ENCODE results near the gene FGF22.

Gene FGF22

DNA sequence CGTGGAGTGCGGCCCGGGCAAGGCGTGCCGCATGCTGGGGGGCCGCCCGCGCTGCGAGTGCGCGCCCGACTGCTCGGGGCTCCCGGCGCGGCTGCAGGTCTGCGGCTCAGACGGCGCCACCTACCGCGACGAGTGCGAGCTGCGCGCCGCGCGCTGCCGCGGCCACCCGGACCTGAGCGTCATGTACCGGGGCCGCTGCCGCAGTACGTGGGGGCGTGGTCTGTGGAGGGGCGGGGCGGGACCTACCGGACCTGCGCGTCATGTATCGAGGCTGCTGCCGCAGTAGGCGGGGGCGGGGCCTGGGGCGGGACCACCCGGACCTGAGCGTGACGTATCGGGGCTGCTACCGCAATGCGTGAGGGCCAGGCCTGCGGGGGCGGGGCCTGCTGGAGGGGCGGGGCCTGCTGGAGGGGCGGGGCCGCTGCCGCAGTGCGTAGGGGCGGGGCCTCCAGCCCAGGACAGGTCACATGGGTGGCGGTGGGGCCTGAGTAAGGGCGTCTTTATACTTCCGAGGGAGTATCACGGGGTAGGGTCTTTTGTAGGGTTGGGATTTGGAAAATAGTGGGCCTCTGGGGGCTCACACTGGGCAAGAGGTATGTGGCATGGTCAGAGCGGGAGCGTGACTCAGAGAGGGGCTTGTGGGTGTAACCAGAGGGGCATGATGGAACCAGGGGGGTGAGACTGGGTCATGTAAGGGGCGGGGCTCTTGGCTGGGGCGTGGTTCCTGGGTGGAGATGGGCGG is 40.8 kb downstream of the FGF22 start:
- peak; percentile 98 for DNase-seq (ENCODE audit: low spot score)

DNA sequence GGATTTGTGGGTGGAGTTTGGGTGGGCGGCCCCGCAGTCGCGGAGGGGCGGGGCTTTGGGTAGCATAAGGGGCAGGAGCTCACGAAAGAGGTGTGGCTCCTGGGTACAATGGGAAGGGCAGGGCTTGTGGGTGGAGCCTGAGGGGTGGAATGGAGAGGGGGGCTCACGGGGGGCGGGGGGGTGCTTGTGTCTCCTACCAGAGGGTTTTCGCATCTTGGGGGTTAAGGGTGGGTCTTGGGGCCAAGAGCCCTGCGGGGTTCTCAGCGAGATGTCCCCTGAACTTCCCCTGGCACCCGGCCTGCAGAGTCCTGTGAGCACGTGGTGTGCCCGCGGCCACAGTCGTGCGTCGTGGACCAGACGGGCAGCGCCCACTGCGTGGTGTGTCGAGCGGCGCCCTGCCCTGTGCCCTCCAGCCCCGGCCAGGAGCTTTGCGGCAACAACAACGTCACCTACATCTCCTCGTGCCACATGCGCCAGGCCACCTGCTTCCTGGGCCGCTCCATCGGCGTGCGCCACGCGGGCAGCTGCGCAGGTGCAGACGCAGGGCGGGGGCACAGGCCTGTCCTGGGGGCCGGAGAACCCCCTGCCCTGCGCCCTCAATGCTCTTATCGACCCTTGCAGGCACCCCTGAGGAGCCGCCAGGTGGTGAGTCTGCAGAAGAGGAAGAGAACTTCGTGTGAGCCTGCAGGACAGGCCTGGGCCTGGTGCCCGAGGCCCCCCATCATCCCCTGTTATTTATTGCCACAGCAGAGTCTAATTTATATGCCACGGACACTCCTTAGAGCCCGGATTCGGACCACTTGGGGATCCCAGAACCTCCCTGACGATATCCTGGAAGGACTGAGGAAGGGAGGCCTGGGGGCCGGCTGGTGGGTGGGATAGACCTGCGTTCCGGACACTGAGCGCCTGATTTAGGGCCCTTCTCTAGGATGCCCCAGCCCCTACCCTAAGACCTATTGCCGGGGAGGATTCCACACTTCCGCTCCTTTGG is 41.6 kb downstream of the FGF22 start:
- no peak for DNase-seq (ENCODE audit: low spot score)

DNA sequence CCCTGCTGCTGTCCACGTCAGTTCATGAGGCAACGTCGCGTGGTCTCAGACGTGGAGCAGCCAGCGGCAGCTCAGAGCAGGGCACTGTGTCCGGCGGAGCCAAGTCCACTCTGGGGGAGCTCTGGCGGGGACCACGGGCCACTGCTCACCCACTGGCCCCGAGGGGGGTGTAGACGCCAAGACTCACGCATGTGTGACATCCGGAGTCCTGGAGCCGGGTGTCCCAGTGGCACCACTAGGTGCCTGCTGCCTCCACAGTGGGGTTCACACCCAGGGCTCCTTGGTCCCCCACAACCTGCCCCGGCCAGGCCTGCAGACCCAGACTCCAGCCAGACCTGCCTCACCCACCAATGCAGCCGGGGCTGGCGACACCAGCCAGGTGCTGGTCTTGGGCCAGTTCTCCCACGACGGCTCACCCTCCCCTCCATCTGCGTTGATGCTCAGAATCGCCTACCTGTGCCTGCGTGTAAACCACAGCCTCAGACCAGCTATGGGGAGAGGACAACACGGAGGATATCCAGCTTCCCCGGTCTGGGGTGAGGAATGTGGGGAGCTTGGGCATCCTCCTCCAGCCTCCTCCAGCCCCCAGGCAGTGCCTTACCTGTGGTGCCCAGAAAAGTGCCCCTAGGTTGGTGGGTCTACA is 43.1 kb downstream of the FGF22 start:
- no peak for DNase-seq (ENCODE audit: low spot score)

DNA sequence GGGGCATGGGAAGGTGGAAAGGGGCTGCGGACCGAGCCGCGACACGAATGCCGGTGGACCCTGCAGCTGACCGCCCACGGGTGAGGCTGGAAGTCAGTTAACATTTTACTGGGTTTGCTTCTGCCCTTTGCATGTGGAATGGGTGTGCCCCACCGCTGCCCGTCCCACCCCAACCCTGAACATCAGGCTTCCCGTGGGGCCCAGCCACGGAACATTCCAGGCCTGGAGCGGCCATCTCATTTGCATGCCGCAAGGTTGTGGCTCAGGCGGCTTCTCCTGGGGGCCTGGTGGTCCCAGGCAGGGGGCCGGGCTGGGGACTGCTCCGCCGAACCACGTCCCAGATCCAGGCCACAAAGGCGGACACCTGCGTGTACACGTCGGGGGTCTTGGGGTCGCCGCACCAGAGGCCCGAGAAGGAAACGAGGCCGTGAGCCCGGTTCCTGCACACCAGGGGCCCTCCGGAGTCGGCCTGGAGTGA is 45.8 kb downstream of the FGF22 start:
- no peak for DNase-seq (ENCODE audit: low spot score)

DNA sequence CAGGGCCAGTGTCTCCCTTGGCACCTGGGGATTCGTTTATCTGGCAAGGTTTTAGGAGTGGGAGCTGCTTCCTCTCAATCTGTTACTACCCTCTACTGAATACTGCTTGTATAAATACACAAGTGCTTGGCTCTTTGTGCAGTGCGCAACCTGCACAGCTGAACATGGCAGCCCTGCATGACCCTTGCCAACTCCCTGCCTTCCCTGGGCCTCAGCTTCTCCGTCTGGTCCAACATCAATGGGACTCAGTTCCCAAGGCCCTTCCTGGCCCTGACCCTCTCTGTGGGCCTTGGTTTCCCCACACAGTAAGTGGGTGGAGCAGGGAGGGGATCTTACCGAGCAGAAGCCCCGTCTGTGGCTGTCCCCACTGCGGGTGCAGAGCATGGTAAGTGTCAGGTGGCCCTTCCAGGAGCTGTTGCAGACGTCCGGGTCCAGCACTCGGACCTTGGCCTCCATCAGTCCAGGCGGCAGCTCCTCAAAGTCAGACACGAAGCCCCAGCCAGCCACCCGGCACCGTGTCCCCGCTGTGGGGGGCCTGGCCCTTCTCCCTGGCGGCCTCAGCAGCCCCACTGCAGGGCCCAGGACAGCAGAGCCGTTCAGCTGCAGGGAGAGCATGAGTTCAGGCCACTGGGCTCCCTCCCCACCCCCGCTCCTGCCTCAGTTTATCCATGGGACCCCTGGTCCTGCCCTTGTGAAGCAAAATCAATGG is 47.1 kb downstream of the FGF22 start:
- DNase-seq (ENCODE audit: low spot score), result no peak

DNA sequence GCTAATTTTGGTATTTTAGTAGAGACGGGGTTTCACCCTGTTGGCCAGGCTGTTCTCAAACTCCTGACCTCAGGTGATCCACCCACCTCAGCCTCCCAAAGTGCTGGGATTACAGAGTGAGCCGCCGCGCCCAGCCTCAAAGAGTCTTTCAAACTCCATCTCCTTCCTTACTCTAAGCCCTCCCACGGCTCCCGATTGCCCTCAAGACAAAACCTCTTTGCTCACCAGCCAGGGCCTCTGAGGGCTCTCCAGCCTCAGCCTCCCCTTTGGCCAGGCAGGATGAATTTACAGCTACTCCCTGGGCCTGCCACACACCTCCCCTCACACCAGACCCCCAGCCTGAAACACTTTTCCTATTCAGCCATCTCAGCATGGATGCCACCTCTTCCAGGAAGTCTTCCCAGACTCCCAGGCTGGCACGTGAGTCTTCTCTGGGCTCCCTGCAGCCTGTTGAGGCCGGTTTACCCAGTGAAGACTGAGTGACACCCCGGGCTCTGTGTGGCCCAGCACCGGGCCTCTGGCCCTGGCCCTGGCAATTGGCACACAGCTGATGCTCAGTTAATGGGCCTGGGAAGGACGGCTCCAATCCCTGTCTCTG is 48.0 kb downstream of the FGF22 start:
- no peak for DNase-seq (ENCODE audit: low spot score)

DNA sequence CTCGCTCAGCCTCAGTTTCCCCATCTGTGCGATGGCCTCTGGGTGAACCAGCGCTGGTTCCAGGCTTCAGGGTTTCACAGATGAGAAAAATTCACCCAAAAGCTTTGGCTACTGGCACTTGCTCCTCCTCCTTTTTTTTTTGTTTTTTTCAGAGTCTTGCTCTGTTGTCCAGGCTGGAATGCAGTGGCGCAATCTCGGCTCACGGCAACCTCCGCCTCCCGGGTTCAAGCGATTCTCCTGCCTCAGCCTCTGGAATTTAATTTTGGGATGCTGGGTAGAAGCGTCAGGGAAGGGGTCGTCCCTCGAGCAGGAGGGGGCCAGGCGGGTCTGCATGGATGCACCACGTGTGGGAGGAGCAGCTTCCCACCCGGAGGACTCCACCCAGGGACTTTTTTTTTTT is 48.5 kb downstream of the FGF22 start:
- DNase-seq (ENCODE audit: low spot score), result peak; percentile 55

DNA sequence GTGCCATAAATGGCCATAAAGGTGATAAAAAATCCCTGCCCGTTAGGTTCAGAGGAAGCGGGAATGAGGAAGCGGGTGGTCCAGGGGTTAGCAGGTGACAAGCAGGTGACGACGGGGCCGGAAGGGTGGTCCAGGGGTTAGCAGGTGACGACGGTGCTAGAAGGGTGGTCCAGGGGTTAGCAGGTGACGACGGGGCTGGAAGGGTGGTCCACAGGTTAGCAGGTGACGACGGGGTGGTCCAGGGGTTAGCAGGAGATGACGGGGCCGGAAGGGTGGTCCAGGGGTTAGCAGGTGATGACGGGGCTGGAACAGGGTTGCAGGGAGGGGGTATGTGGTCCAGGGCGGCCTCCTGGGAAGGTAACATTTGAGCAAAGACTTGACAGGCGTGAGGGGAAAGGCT is 49.3 kb downstream of the FGF22 start:
- DNase-seq (ENCODE audit: low spot score), result no peak

DNA sequence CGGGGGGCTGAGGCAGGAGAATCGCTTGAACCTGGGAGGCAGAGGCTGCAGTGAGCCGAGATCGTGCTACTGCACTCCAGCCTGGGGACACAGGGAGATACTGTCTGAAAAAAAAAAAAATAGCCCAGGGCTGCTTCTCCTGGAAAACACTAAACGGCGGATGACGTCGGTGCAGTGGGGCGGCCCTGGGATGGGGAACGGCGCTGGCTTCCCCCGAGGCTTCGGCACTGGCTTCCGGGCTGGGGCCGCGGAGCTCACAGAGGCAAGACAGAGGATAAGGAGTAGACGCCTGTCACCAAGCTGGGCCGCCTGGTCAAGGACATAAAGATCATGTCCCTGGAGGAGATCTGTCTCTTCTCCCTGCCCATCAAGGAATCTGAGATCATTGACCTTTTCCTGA is 50.5 kb downstream of the FGF22 start:
- DNase-seq (ENCODE audit: low spot score), result no peak

Data from hepatic stellate cell (primary cell).